ENCODE data around the gene LYZL2.
"Not testable (repeated sequence)": the region's sequence is repeated elsewhere in the genome, so short reads cannot be mapped to it uniquely, and the experiment has no call there.

DNA sequence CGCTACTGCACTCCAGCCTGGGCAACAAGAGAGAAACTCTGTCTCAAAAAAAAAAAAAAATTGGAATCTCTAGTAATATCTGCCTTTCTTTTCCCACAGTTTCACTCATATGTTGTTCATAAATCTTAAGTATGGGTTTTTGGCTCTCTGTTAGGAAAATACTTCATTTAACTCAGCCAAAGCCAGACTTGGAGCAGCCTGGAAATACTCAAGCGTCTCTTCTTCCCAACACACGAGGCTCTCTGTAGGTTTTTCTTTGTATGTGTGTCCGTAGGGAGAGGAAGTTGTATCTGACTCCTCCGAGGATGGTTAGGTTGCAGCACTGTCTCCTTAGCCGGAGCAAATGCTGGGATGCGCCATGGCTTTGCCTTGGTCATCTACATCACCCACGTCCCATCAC is 25.4 kb upstream of the LYZL2 start:
- not testable (repeated sequence) for TF ChIP-seq ZFP3 (CRISPR knock-in tag; IDR thresholded peaks at IDR 0.05); TOX (CRISPR knock-in tag; IDR thresholded peaks at IDR 0.05; ENCODE audit: borderline replicate concordance); PATZ1 (CRISPR knock-in tag; IDR thresholded peaks at IDR 0.05; ENCODE audit: borderline replicate concordance); ISL1 (CRISPR knock-in tag; IDR thresholded peaks at IDR 0.05); GLIS3 (CRISPR knock-in tag; IDR thresholded peaks at IDR 0.05); ZFP30 (CRISPR knock-in tag; IDR thresholded peaks at IDR 0.05); BACH2 (CRISPR knock-in tag; IDR thresholded peaks at IDR 0.05; ENCODE audit: borderline replicate concordance); CREB5 (CRISPR knock-in tag; IDR thresholded peaks at IDR 0.05; ENCODE audit: low read depth); ESRRG (CRISPR knock-in tag; IDR thresholded peaks at IDR 0.05); ZNF70 (CRISPR knock-in tag; IDR thresholded peaks at IDR 0.05); OSR1 (CRISPR knock-in tag; IDR thresholded peaks at IDR 0.05); TCF4 (CRISPR knock-in tag; IDR thresholded peaks at IDR 0.05; ENCODE audit: borderline replicate concordance)
